ENCODE measurements around the gene NQO2.

GRCh38 chr6:3009930-3010329 lies 10.2 kb downstream of the NQO2 start:
- TF ChIP-seq CTCF (IDR thresholded peaks at IDR 0.05) = no peak
- no peak for TF ChIP-seq EZH2 (IDR thresholded peaks at IDR 0.05; ENCODE audit: borderline replicate concordance, insufficient read depth, low read depth, low read length, poor library complexity, severe bottlenecking)
